GM23338 (cell line): Measurements from ENCODE around the gene PPIF. TPM values are rescaled to one million over a fixed set of nuclear protein-coding genes. Genes with fewer than 3 reads are reported as not detected.

ENCODE experiments used
- ATAC-seq: fragments of 200-7000 bp; cut with Tn5 transposase; 3 replicates; pipeline ENCODE4 v1.9.1; 2020
- DNase-seq: peaks from one replicate; pipeline ENCODE4 v3.0.0-alpha.2; 2015; ENCODE audit warnings: low spot score
- H2AFZ ChIP-seq: fragments of 200-600 bp; sonication (generic); 2 replicates; pipeline ENCODE4 v1.8.0; 2016; ENCODE audit warnings: antibody characterized with exemption, mild to moderate bottlenecking, moderate library complexity
- H3F3A ChIP-seq: fragments of 200-600 bp; sonication (generic); replicated peaks from 2 replicates; pipeline ENCODE4 v1.8.0; 2017; ENCODE audit warnings: antibody characterized with exemption, mixed run types, low read depth
- H3K27ac ChIP-seq: fragments of 200-600 bp; sonication (generic); 2 replicates; pipeline ENCODE4 v1.6.1; 2016; ENCODE audit warnings: low read depth
- H3K27me3 ChIP-seq: fragments of 200-600 bp; sonication (generic); 2 replicates; pipeline ENCODE4 v1.8.0; 2016; ENCODE audit warnings: mild to moderate bottlenecking, mixed run types, moderate library complexity; ENCODE audit not compliant: insufficient read depth
- H3K36me3 ChIP-seq: fragments of 200-600 bp; sonication (generic); 2 replicates; pipeline ENCODE4 v1.8.0; 2016; ENCODE audit warnings: mild to moderate bottlenecking; ENCODE audit not compliant: insufficient read depth
- H3K4me1 ChIP-seq: fragments of 200-600 bp; sonication (generic); 2 replicates; pipeline ENCODE4 v1.8.0; 2016; ENCODE audit warnings: mild to moderate bottlenecking, moderate library complexity; ENCODE audit not compliant: insufficient read depth
- H3K4me2 ChIP-seq: fragments of 200-600 bp; sonication (generic); 2 replicates; pipeline ENCODE4 v1.7.1; 2017; ENCODE audit warnings: mixed run types
- H3K4me3 ChIP-seq: fragments of 200-600 bp; sonication (generic); 2 replicates; pipeline ENCODE4 v1.6.1; 2016; ENCODE audit warnings: mixed run types
- H3K79me2 ChIP-seq: fragments of 200-600 bp; sonication (generic); replicated peaks from 2 replicates; pipeline ENCODE4 v1.8.0; 2017; ENCODE audit warnings: mild to moderate bottlenecking; ENCODE audit not compliant: insufficient read depth
- H3K9me2 ChIP-seq: fragments of 200-600 bp; sonication (generic); 2 replicates; pipeline ENCODE4 v1.8.0; 2017; ENCODE audit not compliant: insufficient read depth
- H4K20me1 ChIP-seq: fragments of 200-600 bp; sonication (generic); replicated peaks from 2 replicates; pipeline ENCODE4 v1.8.0; 2017; ENCODE audit warnings: mild to moderate bottlenecking; ENCODE audit not compliant: insufficient read depth
- H3K27ac Mint-ChIP-seq: 2 replicates; pipeline ENCODE4 v1.8.0; 2020; ENCODE audit warnings: inconsistent platforms, mild to moderate bottlenecking, moderate library complexity, mixed read lengths
- H3K27me3 Mint-ChIP-seq: 3 replicates; pipeline ENCODE4 v1.8.0; 2022; ENCODE audit warnings: low read depth, mild to moderate bottlenecking, moderate library complexity, mixed read lengths, inconsistent platforms; ENCODE audit not compliant: insufficient read depth, poor library complexity
- H3K36me3 Mint-ChIP-seq: 3 replicates; pipeline ENCODE4 v1.8.0; 2021; ENCODE audit warnings: low read depth, mild to moderate bottlenecking, inconsistent platforms, moderate library complexity, mixed read lengths
- H3K4me1 Mint-ChIP-seq: 3 replicates; pipeline ENCODE4 v1.8.0; 2020; ENCODE audit warnings: mild to moderate bottlenecking, inconsistent platforms, mixed read lengths
- H3K4me3 Mint-ChIP-seq: 3 replicates; pipeline ENCODE4 v1.8.0; 2021; ENCODE audit warnings: moderate library complexity, mild to moderate bottlenecking, inconsistent platforms, mixed read lengths
- H3K9me3 Mint-ChIP-seq: 3 replicates; pipeline ENCODE4 v1.8.0; 2020; ENCODE audit warnings: moderate library complexity, mild to moderate bottlenecking, inconsistent platforms, mixed read lengths
- CREB1 ChIP-seq: fragments of 250-450 bp; sonication (Bioruptor Pico); IDR thresholded peaks from 2 replicates; pipeline ENCODE4 v1.5.0; 2020; ENCODE audit warnings: low read depth, mild to moderate bottlenecking, moderate library complexity
- CTCF ChIP-seq, 2 experiments: fragments of 200-600 bp in 1 of 2; sonication (generic) in 1 of 2; conservative IDR thresholded peaks; 2 replicates each; pipeline versions ENCODE4 v1.5.1 to v1.6.1; 2016 to 2017; ENCODE audit warnings: antibody characterized with exemption in 2 of 2, low read depth in 2 of 2, mild to moderate bottlenecking in 2 of 2, moderate library complexity in 1 of 2
- ETS1 ChIP-seq: IDR thresholded peaks from 2 replicates; pipeline ENCODE4 v1.6.1; 2016; ENCODE audit warnings: antibody characterized with exemption
- EZH2 ChIP-seq: fragments of 200-600 bp; sonication (generic); IDR thresholded peaks from one replicate; pipeline ENCODE4 v1.8.0; 2017; ENCODE audit warnings: antibody characterized with exemption, mild to moderate bottlenecking, low read depth; ENCODE audit not compliant: unreplicated experiment
- JUNB ChIP-seq: IDR thresholded peaks from one replicate; pipeline ENCODE4 v1.6.1; 2016; ENCODE audit warnings: antibody characterized with exemption; ENCODE audit not compliant: unreplicated experiment
- POLR2AphosphoS5 ChIP-seq: IDR thresholded peaks from 2 replicates; pipeline ENCODE4 v1.6.1; 2016; ENCODE audit warnings: antibody characterized with exemption, low read depth
- REST ChIP-seq: IDR thresholded peaks from one replicate; pipeline ENCODE4 v1.6.1; 2018; ENCODE audit warnings: antibody characterized with exemption; ENCODE audit not compliant: unreplicated experiment
- STAT1 ChIP-seq: IDR thresholded peaks from one replicate; pipeline ENCODE4 v1.6.1; 2016; ENCODE audit warnings: antibody characterized with exemption; ENCODE audit not compliant: unreplicated experiment
- long read RNA-seq: library from polyadenylated mRNA; unstranded; transcript quantifications from one replicate; pipeline ENCODE4 v2.0.0, GENCODE V29; 2020; ENCODE audit not compliant: unreplicated experiment
- polyA plus RNA-seq: library from polyadenylated mRNA; unstranded; fragments of >200 nt; fragmentation: Nextera tagmentation; extraction: Ambion mirVana; gene quantifications from 2 replicates; pipeline ENCODE4 v1.2.1, GENCODE V29; 2016
- total RNA-seq: library from RNA; depleted of rRNA; stranded (reverse); fragments of >200 nt; shearing (Covaris generic); gene quantifications from 2 replicates; pipeline ENCODE4 v1.2.3, GENCODE V29; 2014; rRNA removed

Gene PPIF
- total RNA-seq, result 42.4 and 43.6 TPM in 2 replicates
- polyA plus RNA-seq, result 29.5 and 32.1 TPM in 2 replicates
- long read RNA-seq, transcript PPIF-201 (6 exons, 2,190 nt), result major isoform, 77 of 89 reads
- long read RNA-seq, partial matches to known transcripts, result 8 of 89 reads
- long read RNA-seq, other reads (novel, unspliced or antisense), result 2 of 89 reads

DNA sequence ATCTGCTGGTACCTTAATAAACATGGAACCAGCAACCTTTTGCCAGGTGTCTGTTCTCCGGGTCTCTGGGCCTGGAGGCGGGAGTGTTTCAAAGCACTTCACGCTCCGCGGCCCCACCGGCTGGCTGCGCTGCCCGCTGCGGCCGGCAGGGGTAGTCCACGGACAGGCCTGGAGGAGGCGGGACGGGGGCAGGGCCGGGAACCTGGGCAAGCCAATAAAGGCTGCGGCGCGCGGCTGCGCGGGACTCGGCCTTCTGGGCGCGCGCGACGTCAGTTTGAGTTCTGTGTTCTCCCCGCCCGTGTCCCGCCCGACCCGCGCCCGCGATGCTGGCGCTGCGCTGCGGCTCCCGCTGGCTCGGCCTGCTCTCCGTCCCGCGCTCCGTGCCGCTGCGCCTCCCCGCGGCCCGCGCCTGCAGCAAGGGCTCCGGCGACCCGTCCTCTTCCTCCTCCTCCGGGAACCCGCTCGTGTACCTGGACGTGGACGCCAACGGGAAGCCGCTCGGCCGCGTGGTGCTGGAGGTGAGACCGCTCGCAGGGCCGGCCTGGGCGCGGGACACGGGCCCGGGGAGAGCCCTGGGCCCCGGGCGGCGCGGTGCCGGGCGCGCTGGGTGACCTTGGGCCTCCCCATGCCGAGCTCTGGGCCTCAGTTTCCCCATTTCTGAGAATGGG is at the start of gene PPIF:
Gene PPIF (plus strand): TSS at position 244 of the 668 bp plus-strand sequence. CDS start 80 bp downstream, at position 324.
- Histone ChIP-seq H3K4me1 (peaks cover 7% of the 10 kb centered on the region), H3K27me3 (no peaks in the 10 kb centered on the region), H3F3A (peaks cover 7% of the 10 kb centered on the region), H3K27ac (peak within 1 kb of the TSS; percentile 42; the same call in 1 of the 2 replicates), H2AFZ (peak within 1 kb of the TSS; percentile 94), H3K9me2 (no peaks in the 10 kb centered on the region), H3K4me3 (peak within 1 kb of the TSS; percentile 75), H4K20me1 (peaks cover 13% of the 10 kb centered on the region; the same call in 1 of the 2 replicates), H3K36me3 (no peaks in the 10 kb centered on the region; the same call in 1 of the 2 replicates), H3K4me2 (peak within 1 kb of the TSS; percentile 86), H3K79me2 (peaks cover 11% of the 10 kb centered on the region)
- Mint-ChIP-seq H3K9me3 (no peaks in the 10 kb centered on the region), H3K4me3 (peak within 1 kb of the TSS; percentile 81), H3K27ac (no peak within 1 kb of the TSS; the same call in 1 of the 2 replicates), H3K4me1 (peaks cover 11% of the 10 kb centered on the region; the same call in 1 of the 3 replicates), H3K27me3 (peaks cover 2% of the 10 kb centered on the region), H3K36me3 (peaks cover 33% of the 10 kb centered on the region)
- TF ChIP-seq CREB1 (CRISPR knock-in tag) (peak; percentile 36; the same call in 1 of the 2 replicates), POLR2AphosphoS5 (peak; percentile 19; the same call in 1 of the 2 replicates), CTCF (conservative IDR thresholded peaks at IDR 0.05; ENCODE audit: low read depth in 2 of 2) (peak; percentile 72 to 77), ETS1 (no peak)
- ATAC-seq, result peak; percentile 87
- DNase-seq, result peak; percentile 91

DNA sequence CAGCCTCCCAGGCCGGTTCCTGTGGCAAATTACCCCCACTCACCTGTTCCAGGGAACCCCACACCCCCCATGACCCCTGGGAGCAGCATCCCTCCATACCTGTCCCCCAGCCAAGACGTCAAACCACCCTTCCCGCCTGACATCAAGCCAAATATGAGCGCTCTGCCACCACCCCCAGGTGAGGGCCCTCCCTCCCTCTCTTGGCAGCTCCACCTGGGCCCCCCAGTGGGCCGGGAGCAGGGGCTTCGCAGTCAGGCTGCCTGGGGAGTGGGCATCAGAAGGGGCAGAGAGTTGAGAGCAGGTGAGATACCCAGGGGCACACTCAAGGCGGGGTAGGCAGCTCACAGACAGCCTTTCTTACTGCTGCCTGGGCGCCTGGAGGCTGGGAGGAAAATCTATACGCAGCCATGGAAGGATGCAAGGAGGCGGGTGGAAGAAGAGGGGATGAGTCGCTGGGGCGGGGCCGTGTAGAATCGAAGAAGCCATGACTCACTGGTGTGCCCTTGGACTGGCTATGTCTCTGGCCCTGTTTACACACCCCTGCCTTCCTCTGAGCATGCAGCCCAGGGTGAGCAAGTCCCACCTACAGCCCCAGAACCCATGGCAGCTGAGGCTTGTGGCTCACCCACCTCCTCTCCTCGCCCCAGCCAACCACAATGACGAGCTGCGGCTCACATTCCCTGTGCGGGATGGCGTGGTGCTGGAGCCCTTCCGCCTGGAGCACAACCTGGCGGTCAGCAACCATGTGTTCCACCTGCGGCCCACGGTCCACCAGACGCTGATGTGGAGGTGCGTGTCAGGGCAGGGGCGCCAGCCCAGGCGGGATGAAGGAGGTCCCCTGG is 48.6 kb upstream of the PPIF start:
- Histone ChIP-seq H3K4me3 (no peak overlapping the region), H3K27ac (no peak overlapping the region), H2AFZ (no peak overlapping the region), H3K79me2 (no peaks in the 10 kb centered on the region), H3K4me2 (no peak overlapping the region), H3K4me1 (no peaks in the 10 kb centered on the region), H3K36me3 (no peaks in the 10 kb centered on the region; the same call in 1 of the 2 replicates), H3K9me2 (no peaks in the 10 kb centered on the region), H4K20me1 (no peaks in the 10 kb centered on the region), H3K27me3 (no peaks in the 10 kb centered on the region), H3F3A (no peaks in the 10 kb centered on the region)
- no peak overlapping the region for H3K27ac Mint-ChIP-seq
- no peaks in the 10 kb centered on the region for H3K4me1 Mint-ChIP-seq
- H3K27me3 Mint-ChIP-seq, result peaks cover 9% of the 10 kb centered on the region
- no peaks in the 10 kb centered on the region for H3K9me3 Mint-ChIP-seq
- ATAC-seq (no peak), DNase-seq (no peak)
- H3K4me3 Mint-ChIP-seq, result no peak overlapping the region
- H3K36me3 Mint-ChIP-seq, result peaks cover 54% of the 10 kb centered on the region
- TF ChIP-seq CTCF (conservative IDR thresholded peaks at IDR 0.05; ENCODE audit: low read depth in 2 of 2) (no peak), CREB1 (CRISPR knock-in tag) (no peak), STAT1 (no peak), EZH2 (no peak), REST (no peak), JUNB (no peak)
